ENCODE data around the gene SUGP1.

SUGP1 gene

DNA sequence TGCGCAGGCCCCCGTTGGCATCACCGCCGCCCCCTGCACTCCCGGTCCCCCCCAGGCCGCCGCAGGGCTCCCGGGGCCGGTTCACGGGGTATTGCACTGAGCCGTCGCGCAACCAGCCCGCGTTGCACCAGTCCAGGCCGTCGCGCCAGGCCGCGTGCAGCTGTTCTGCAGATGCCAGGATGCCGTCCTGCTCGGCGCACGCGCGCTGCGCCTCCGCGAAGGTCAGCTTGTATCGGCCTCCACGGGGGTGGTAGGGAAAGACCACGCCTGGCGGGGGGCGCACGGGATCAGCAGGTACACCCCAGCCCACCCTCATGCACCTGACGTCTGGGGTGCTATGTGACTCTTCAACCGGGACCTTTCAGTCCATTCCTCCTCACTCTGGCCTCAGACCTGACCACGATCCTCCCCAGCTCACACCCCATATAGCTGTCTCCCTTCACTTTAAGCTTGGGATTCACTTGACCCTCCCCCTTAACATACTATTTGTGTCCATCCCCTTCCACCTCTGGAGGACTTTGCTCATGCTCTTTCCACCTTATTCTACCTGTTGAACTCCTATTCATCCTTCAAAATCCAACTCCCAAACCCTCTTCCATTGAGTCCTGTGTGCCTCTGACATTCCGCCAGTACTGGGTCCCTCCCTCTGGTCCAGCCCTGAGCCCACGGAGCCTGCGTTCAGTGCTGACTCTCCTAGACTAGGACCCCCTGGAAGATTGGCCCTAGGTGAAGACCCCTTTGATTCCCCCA, 61.5 kb downstream of the SUGP1 start:
- no peak for TF ChIP-seq SIN3A (IDR thresholded peaks at IDR 0.05; ENCODE audit: borderline replicate concordance, insufficient read depth, low read length)
- TF ChIP-seq, protein P1, sequence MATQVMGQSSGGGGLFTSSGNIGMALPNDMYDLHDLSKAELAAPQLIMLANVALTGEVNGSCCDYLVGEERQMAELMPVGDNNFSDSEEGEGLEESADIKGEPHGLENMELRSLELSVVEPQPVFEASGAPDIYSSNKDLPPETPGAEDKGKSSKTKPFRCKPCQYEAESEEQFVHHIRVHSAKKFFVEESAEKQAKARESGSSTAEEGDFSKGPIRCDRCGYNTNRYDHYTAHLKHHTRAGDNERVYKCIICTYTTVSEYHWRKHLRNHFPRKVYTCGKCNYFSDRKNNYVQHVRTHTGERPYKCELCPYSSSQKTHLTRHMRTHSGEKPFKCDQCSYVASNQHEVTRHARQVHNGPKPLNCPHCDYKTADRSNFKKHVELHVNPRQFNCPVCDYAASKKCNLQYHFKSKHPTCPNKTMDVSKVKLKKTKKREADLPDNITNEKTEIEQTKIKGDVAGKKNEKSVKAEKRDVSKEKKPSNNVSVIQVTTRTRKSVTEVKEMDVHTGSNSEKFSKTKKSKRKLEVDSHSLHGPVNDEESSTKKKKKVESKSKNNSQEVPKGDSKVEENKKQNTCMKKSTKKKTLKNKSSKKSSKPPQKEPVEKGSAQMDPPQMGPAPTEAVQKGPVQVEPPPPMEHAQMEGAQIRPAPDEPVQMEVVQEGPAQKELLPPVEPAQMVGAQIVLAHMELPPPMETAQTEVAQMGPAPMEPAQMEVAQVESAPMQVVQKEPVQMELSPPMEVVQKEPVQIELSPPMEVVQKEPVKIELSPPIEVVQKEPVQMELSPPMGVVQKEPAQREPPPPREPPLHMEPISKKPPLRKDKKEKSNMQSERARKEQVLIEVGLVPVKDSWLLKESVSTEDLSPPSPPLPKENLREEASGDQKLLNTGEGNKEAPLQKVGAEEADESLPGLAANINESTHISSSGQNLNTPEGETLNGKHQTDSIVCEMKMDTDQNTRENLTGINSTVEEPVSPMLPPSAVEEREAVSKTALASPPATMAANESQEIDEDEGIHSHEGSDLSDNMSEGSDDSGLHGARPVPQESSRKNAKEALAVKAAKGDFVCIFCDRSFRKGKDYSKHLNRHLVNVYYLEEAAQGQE (IDR thresholded peaks at IDR 0.05; ENCODE audit: insufficient read depth in 1 of 2, low read depth in 2 of 2, low read length in 2 of 2) = no peak
- TF ChIP-seq FOXP2 (optimal IDR thresholded peaks at IDR 0.05; ENCODE audit: borderline replicate concordance, extremely low read depth, extremely low read length, insufficient read depth) = no peak
- no peak for TF ChIP-seq TAF1 (IDR thresholded peaks at IDR 0.05; ENCODE audit: borderline replicate concordance, insufficient read depth, low read length)
- TF ChIP-seq POLR2AphosphoS5 (IDR thresholded peaks at IDR 0.05; ENCODE audit: low read depth, low read length) = no peak

- TF ChIP-seq SIN3A (IDR thresholded peaks at IDR 0.05; ENCODE audit: borderline replicate concordance, insufficient read depth, low read length) (no peak), TAF1 (IDR thresholded peaks at IDR 0.05; ENCODE audit: borderline replicate concordance, insufficient read depth, low read length) (no peak), FOXP2 (optimal IDR thresholded peaks at IDR 0.05; ENCODE audit: borderline replicate concordance, extremely low read depth, extremely low read length, insufficient read depth) (no peak), POLR2AphosphoS5 (IDR thresholded peaks at IDR 0.05; ENCODE audit: low read depth, low read length) (no peak)
- TF ChIP-seq, protein P1 (IDR thresholded peaks at IDR 0.05; ENCODE audit: insufficient read depth in 1 of 2, low read depth in 2 of 2, low read length in 2 of 2) = no peak
Observed at GRCh38 chr19:19257836-19258588, 62.3 kb downstream of the SUGP1 start.

- TF ChIP-seq POLR2AphosphoS5 (IDR thresholded peaks at IDR 0.05; ENCODE audit: low read depth, low read length) (no peak), FOXP2 (optimal IDR thresholded peaks at IDR 0.05; ENCODE audit: borderline replicate concordance, extremely low read depth, extremely low read length, insufficient read depth) (no peak), TAF1 (IDR thresholded peaks at IDR 0.05; ENCODE audit: borderline replicate concordance, insufficient read depth, low read length) (no peak), SIN3A (IDR thresholded peaks at IDR 0.05; ENCODE audit: borderline replicate concordance, insufficient read depth, low read length) (no peak)
- TF ChIP-seq, protein P1 (IDR thresholded peaks at IDR 0.05; ENCODE audit: insufficient read depth in 1 of 2, low read depth in 2 of 2, low read length in 2 of 2) = no peak
Observed at GRCh38 chr19:19257137-19257536, 63.2 kb downstream of the SUGP1 start.

GRCh38 chr19:19256072-19256969, 64.0 kb downstream of the SUGP1 start:
- TF ChIP-seq, protein P1 (IDR thresholded peaks at IDR 0.05; ENCODE audit: insufficient read depth in 1 of 2, low read depth in 2 of 2, low read length in 2 of 2) = no peak
